Esophagus squamous epithelium (tissue), 5 donors: ENCODE measurements around the gene LRRC51. TPM values are rescaled to one million over a fixed set of nuclear protein-coding genes. Genes with fewer than 3 reads are reported as not detected.
"Not testable (repeated sequence)": the region's sequence is repeated elsewhere in the genome, so short reads cannot be mapped to it uniquely, and the experiment has no call there.

Source experiments
- DNase-seq: peaks from one replicate; lab custom pipeline; 2025; lab: John Stamatoyannopoulos, UW
- H3K27ac ChIP-seq, 4 donors: fragments of 200-600 bp; sonication (generic); one replicate each; pipeline ENCODE4 v1.5.1; 2016 to 2019; ENCODE audit warnings: mild to moderate bottlenecking in 1 of 4
- H3K27me3 ChIP-seq, 4 donors: fragments of 200-600 bp; sonication (generic); 1 replicate in 3 of 4; 2 replicates in 1 of 4; pipeline versions ENCODE4 v1.5.1 to v1.6.0; 2017 to 2021; ENCODE audit warnings: antibody characterized with exemption in 1 of 4
- H3K36me3 ChIP-seq, 3 donors: fragments of 200-600 bp; sonication (generic); one replicate each; pipeline ENCODE4 v1.5.1; 2016 to 2019
- H3K4me1 ChIP-seq, 3 donors: fragments of 200-600 bp; sonication (generic); one replicate each; pipeline ENCODE4 v1.5.1; 2017 to 2019
- H3K4me3 ChIP-seq, 4 donors: fragments of 200-600 bp; sonication (generic); 1 replicate in 3 of 4; 2 replicates in 1 of 4; pipeline ENCODE4 v1.5.1; 2016 to 2019; ENCODE audit warnings: mild to moderate bottlenecking in 2 of 4, moderate library complexity in 1 of 4
- H3K9me3 ChIP-seq, 3 donors: fragments of 200-600 bp; sonication (generic); one replicate each; pipeline ENCODE4 v1.5.1; 2016 to 2019
- CTCF ChIP-seq, 6 experiments: fragments of 450-650 bp in 4 of 6; fragments of 200-600 bp in 2 of 6; sonication (generic) in 2 of 6; IDR thresholded peaks; one replicate each; pipeline ENCODE4 v1.5.1; 2016 to 2019; ENCODE audit warnings: antibody characterized with exemption in 6 of 6, mild to moderate bottlenecking in 4 of 6, moderate library complexity in 4 of 6
- POLR2A ChIP-seq, 4 donors: fragments of 450-650 bp; IDR thresholded peaks; one replicate each; pipeline ENCODE4 v1.6.1; 2017; ENCODE audit warnings: antibody characterized with exemption in 4 of 4, mild to moderate bottlenecking in 4 of 4, moderate library complexity in 3 of 4
- WGBS, 2 donors: methylation state at CpG; one replicate each; pipeline ENCODE4 v1.1.5; 2018; 5-methylcytosine and 5-hydroxymethylcytosine counted together
- intact Hi-C: fragments of 100-400 bp; cut with DNase I; formaldehyde crosslinking; loops from one replicate; pipeline ENCODE4 v1.15.0; 2022
- total RNA-seq, 4 donors: library from RNA; depleted of rRNA; stranded (reverse); fragments of >200 nt; gene quantifications; one replicate each; pipeline ENCODE4 v1.1.0, GENCODE V29; 2016
- donor health status: DM: yes; HTN: yes; CAD: no.

Gene LRRC51
- total RNA-seq, 4 donors from 2014 or later = 2.1 to 4.2 (median 3.2) TPM

- intact Hi-C loops = no loop called here
- 40 to 100% methylated on average over 1 of the region's 6 CpGs for WGBS, 2 donors
- no peak for TF ChIP-seq CTCF (IDR thresholded peaks at IDR 0.05)
- H3K27ac ChIP-seq = no peak overlapping the region
- H3K9me3 ChIP-seq = no peaks in the 10 kb centered on the region
- no peaks in the 10 kb centered on the region for H3K27me3 ChIP-seq
- peaks cover 0 to 16% (median 4%) of the 10 kb centered on the region in 3 donors for H3K4me1 ChIP-seq
- no peak overlapping the region for H3K4me3 ChIP-seq
- DNase-seq = no peak
- H3K36me3 ChIP-seq = no peaks in the 10 kb centered on the region
These were observed 43.4 kb downstream of the LRRC51 start for GRCh38 chr11:72124046-72124445.

- Histone ChIP-seq H3K27me3 (no peaks in the 10 kb centered on the region), H3K9me3 (no peaks in the 10 kb centered on the region), H3K4me1 (peaks cover 0 to 16% (median 4%) of the 10 kb centered on the region in 3 donors), H3K4me3 (no peak overlapping the region), H3K36me3 (no peaks in the 10 kb centered on the region), H3K27ac (no peak overlapping the region)
- TF ChIP-seq CTCF (IDR thresholded peaks at IDR 0.05) (no peak), POLR2A (IDR thresholded peaks at IDR 0.05) (no peak)
- 24 to 25% methylated on average over 1 of the region's 1 CpG for WGBS, 2 donors
- intact Hi-C loops = no loop called here
- no peak for DNase-seq
These were observed 45.3 kb downstream of the LRRC51 start for GRCh38 chr11:72125956-72126355.

- TF ChIP-seq POLR2A (IDR thresholded peaks at IDR 0.05) = no peak
- no peak for TF ChIP-seq CTCF (IDR thresholded peaks at IDR 0.05)
- Histone ChIP-seq H3K9me3 (no peaks in the 10 kb centered on the region), H3K4me3 (no peak overlapping the region), H3K27me3 (no peaks in the 10 kb centered on the region), H3K36me3 (no peaks in the 10 kb centered on the region), H3K4me1 (peaks cover 0 to 16% (median 4%) of the 10 kb centered on the region in 3 donors), H3K27ac (no peak overlapping the region)
- no peak for DNase-seq
- intact Hi-C loops = no loop called here
- 51 to 66% methylated on average over 2 of the region's 2 CpGs for WGBS, 2 donors
These were observed 47.3 kb downstream of the LRRC51 start for GRCh38 chr11:72127923-72128322.

GRCh38 chr11:72129381-72129780, 48.7 kb downstream of the LRRC51 start:
- Histone ChIP-seq H3K36me3 (no peaks in the 10 kb centered on the region), H3K27ac (no peak overlapping the region), H3K4me1 (peaks cover 0 to 6% (median 0%) of the 10 kb centered on the region in 3 donors), H3K9me3 (no peaks in the 10 kb centered on the region), H3K4me3 (no peak overlapping the region), H3K27me3 (no peaks in the 10 kb centered on the region)
- 86% methylated on average over 3 of the region's 3 CpGs for WGBS, 2 donors
- DNase-seq = no peak
- intact Hi-C loops = no loop called here
- TF ChIP-seq POLR2A (IDR thresholded peaks at IDR 0.05) (no peak), CTCF (IDR thresholded peaks at IDR 0.05) (no peak)

- H3K4me3 ChIP-seq = no peak overlapping the region
- no peaks in the 10 kb centered on the region for H3K36me3 ChIP-seq
- no peaks in the 10 kb centered on the region for H3K9me3 ChIP-seq
- TF ChIP-seq CTCF (IDR thresholded peaks at IDR 0.05) (no peak), POLR2A (IDR thresholded peaks at IDR 0.05) (no peak)
- H3K4me1 ChIP-seq = peaks cover 5 to 21% (median 7%) of the 10 kb centered on the region in 3 donors
- intact Hi-C loops = no loop called here
- 61 to 77% methylated on average over 2 of the region's 2 CpGs for WGBS, 2 donors
- H3K27ac ChIP-seq = no peak overlapping the region
- H3K27me3 ChIP-seq = no peaks in the 10 kb centered on the region
- DNase-seq = no peak
These were observed 52.0 kb downstream of the LRRC51 start for GRCh38 chr11:72132646-72133045.

GRCh38 chr11:72135473-72135872, 54.8 kb downstream of the LRRC51 start, which contains the start of gene FOLR3:
Gene FOLR3, plus strand, starts transcription at chr11:72135725. Its CDS starts 228 bp downstream, at chr11:72135953.
- DNase-seq, H3K36me3 ChIP-seq: not testable (repeated sequence)

More at GRCh38 chr11:72135473-72135872, 54.8 kb downstream of the LRRC51 start, which contains the start of gene FOLR3:
- intact Hi-C loops, H3K9me3 ChIP-seq, H3K27me3 ChIP-seq, H3K4me3 ChIP-seq: not testable (repeated sequence)
- 85% methylated on average over 4 of the region's 4 CpGs; no CpG with 5 or more reads in 1 of the 2 donors for WGBS, 2 donors
- Histone ChIP-seq H3K27ac (peak within 1 kb of the TSS; percentile 33 to 77 (median 59)), H3K4me1 (peaks cover 5 to 27% (median 7%) of the 10 kb centered on the region in 3 donors)
